Lung microvascular endothelial cell (primary cell): ENCODE data around the gene PLXNA2. TPM values are rescaled to one million over a fixed set of nuclear protein-coding genes. Genes with fewer than 3 reads are reported as not detected.

ENCODE experiments used
- DNase-seq, 2 donors: peaks; one replicate each; pipeline versions ENCODE4 v3.0.0 to v3.0.0-alpha.2; 2010; ENCODE audit warnings: low read depth in 2 of 2
- total RNA-seq: library from RNA; depleted of rRNA; stranded (reverse); fragments of >200 nt; gene quantifications from 2 replicates; pipeline ENCODE4 v1.2.1, GENCODE V29; 2014

Gene PLXNA2
- total RNA-seq, 1 donor from 2014 or later: 46.4 TPM

- peak; percentile 91 to 97 for DNase-seq
These were observed 36.6 kb downstream of the PLXNA2 start for GRCh38 chr1:208207388-208208131.

GRCh38 chr1:208206092-208206698 lies 38.0 kb downstream of the PLXNA2 start:
- no peak for DNase-seq

- no peak for DNase-seq
These were observed 38.8 kb downstream of the PLXNA2 start for GRCh38 chr1:208205216-208206013.

GRCh38 chr1:208204779-208205178 lies 39.4 kb downstream of the PLXNA2 start:
- DNase-seq: peak in 1 of 2 donors; percentile 36

- peak in 1 of 2 donors; percentile 78 for DNase-seq
These were observed 40.2 kb downstream of the PLXNA2 start for GRCh38 chr1:208203848-208204609.

- peak; percentile 82 to 93 for DNase-seq
These were observed 40.9 kb downstream of the PLXNA2 start for GRCh38 chr1:208203127-208203847.

GRCh38 chr1:208202333-208202995 lies 41.7 kb downstream of the PLXNA2 start:
- DNase-seq: no peak

- DNase-seq: peak in 1 of 2 donors; percentile 97
These were observed 43.0 kb downstream of the PLXNA2 start for GRCh38 chr1:208201229-208201628.

GRCh38 chr1:208200116-208200515 lies 44.1 kb downstream of the PLXNA2 start:
- DNase-seq: peak in 1 of 2 donors; percentile 32

- no peak for DNase-seq
These were observed 45.9 kb downstream of the PLXNA2 start for GRCh38 chr1:208198236-208198635.

GRCh38 chr1:208194944-208195343 lies 49.2 kb downstream of the PLXNA2 start:
- DNase-seq: no peak

GRCh38 chr1:208192995-208193394 lies 51.2 kb downstream of the PLXNA2 start:
- no peak for DNase-seq

GRCh38 chr1:208190784-208191183 lies 53.4 kb downstream of the PLXNA2 start:
- DNase-seq: no peak

GRCh38 chr1:208189716-208190115 lies 54.5 kb downstream of the PLXNA2 start:
- DNase-seq: no peak

- no peak for DNase-seq
These were observed 55.0 kb downstream of the PLXNA2 start for GRCh38 chr1:208189183-208189582.

- no peak for DNase-seq
These were observed 55.6 kb downstream of the PLXNA2 start for GRCh38 chr1:208188607-208189006.

GRCh38 chr1:208187499-208188041 lies 56.6 kb downstream of the PLXNA2 start:
- no peak for DNase-seq

- no peak for DNase-seq
These were observed 58.4 kb downstream of the PLXNA2 start for GRCh38 chr1:208185801-208186231.

GRCh38 chr1:208184966-208185654 lies 59.1 kb downstream of the PLXNA2 start:
- DNase-seq: no peak
